OCI-LY3 (cell line): ENCODE results near the gene ASCL4.

Experiments used
- H2AFZ ChIP-seq: fragments of 200-600, 300-600 bp; shearing (Covaris generic); 2 replicates; pipeline ENCODE4 v1.6.0; 2014; ENCODE audit warnings: antibody characterized with exemption, low read depth, low read length
- H3K27ac ChIP-seq: fragments of 200-600, 300-600 bp; sonication (generic); 2 replicates; pipeline ENCODE4 v1.5.1; 2014; ENCODE audit warnings: mild to moderate bottlenecking, low read length, moderate library complexity, mixed read lengths
- H3K27me3 ChIP-seq: fragments of 200-600, 300-600 bp; sonication (generic); 2 replicates; pipeline ENCODE4 v1.6.1; 2014; ENCODE audit warnings: low read depth, low read length, mixed read lengths
- H3K36me3 ChIP-seq: fragments of 200-600, 300-600 bp; sonication (generic); replicated peaks from 2 replicates; pipeline ENCODE3; 2014; ENCODE audit warnings: low read depth, low read length, mixed read lengths
- H3K4me1 ChIP-seq: fragments of 300-600, 200-600 bp; sonication (generic); 2 replicates; pipeline ENCODE4 v1.6.1; 2014; ENCODE audit warnings: low read length, mixed read lengths
- H3K4me2 ChIP-seq: fragments of 200-600, 300-600 bp; sonication (generic); 2 replicates; pipeline ENCODE4 v1.6.1; 2014; ENCODE audit warnings: low read length, mixed read lengths
- H3K4me3 ChIP-seq: fragments of 300-600, 200-600 bp; sonication (generic); 2 replicates; pipeline ENCODE4 v1.5.1; 2014; ENCODE audit warnings: antibody characterized with exemption, mild to moderate bottlenecking, low read length, moderate library complexity
- H3K79me2 ChIP-seq: fragments of 300-600, 200-600 bp; shearing (Covaris generic); 2 replicates; pipeline ENCODE4 v1.6.1; 2014; ENCODE audit warnings: mild to moderate bottlenecking, low read length, mixed read lengths
- H3K9ac ChIP-seq: fragments of 300-600, 200-600 bp; shearing (Covaris generic); 2 replicates; pipeline ENCODE4 v1.6.0; 2014; ENCODE audit warnings: mild to moderate bottlenecking, low read length, moderate library complexity
- H3K9me3 ChIP-seq: fragments of 200-600, 300-600 bp; shearing (Covaris generic); 2 replicates; pipeline ENCODE4 v1.6.1; 2014; ENCODE audit warnings: low read length, mixed read lengths; ENCODE audit not compliant: insufficient read depth
- H4K20me1 ChIP-seq: fragments of 200-600, 300-600 bp; sonication (generic); 2 replicates; pipeline ENCODE4 v1.6.1; 2016; ENCODE audit warnings: low read length, mixed read lengths; ENCODE audit not compliant: insufficient read depth
- EZH2phosphoT487 ChIP-seq: fragments of 200-600 bp; shearing (Covaris generic); IDR thresholded peaks from 2 replicates; pipeline ENCODE4 v1.6.1; 2018; ENCODE audit warnings: antibody characterized with exemption, mixed run types, low read depth
- TF ChIP-seq, protein P1 (sequence below): fragments of 200-600, 300-600 bp; sonication (generic); IDR thresholded peaks from 2 replicates; pipeline ENCODE4 v1.5.1; 2014; ENCODE audit warnings: antibody characterized with exemption, low read length, low read depth

ASCL4 gene

DNA sequence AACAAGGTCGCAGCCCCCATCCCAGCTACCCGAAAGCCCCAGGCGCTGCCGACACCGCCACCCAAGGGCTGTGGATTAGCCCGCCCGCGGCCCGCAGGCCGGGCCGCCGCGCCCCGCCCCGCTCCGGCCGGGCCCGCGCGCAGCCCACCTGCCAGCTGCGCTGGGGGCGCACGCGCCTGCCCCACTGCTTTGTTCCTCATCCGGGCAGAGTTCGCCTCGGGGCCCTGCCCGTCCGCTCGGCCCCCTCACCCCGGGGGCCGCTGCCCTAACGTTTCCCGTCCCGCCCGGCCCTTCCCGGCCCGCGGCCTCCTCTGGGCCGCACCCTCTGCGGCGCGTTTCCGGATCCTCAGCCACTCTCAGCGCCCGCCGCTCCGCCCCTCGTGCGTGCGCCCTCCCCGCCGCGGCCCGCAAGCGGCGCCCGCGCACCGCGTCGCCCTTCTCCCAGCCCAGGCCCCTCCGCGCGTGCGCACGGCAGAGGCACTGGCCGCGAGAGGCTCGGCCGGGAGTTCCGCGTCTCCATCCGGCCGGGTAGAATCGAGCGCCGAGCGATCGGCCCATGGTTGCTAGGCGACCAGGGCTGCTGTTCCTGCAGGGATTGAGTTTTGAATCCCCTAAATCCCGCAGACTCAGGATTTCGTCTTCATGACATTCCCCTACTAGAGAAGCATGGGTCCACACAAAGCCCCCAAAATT lies 13.5 kb upstream of the ASCL4 start, which contains the start of gene PRDM4:
TSS of gene PRDM4 (minus strand) at position 329 of the 693 bp plus-strand sequence. CDS start 622 bp downstream, outside the sequence.
- Histone ChIP-seq H3K4me1 (peaks cover 22% of the 10 kb centered on the region), H3K4me3 (peak within 1 kb of the TSS; percentile 96), H3K36me3 (peaks cover 6% of the 10 kb centered on the region), H2AFZ (peak within 1 kb of the TSS; percentile 100), H3K9ac (peak within 1 kb of the TSS; percentile 83), H3K79me2 (peaks cover 29% of the 10 kb centered on the region), H3K27ac (no peak within 1 kb of the TSS), H3K27me3 (peaks cover 6% of the 10 kb centered on the region), H3K4me2 (peak within 1 kb of the TSS; percentile 98), H3K9me3 (no peaks in the 10 kb centered on the region), H4K20me1 (peaks cover 3% of the 10 kb centered on the region; the same call in 1 of the 2 replicates)
- TF ChIP-seq EZH2phosphoT487 = no peak
- TF ChIP-seq, protein P1, sequence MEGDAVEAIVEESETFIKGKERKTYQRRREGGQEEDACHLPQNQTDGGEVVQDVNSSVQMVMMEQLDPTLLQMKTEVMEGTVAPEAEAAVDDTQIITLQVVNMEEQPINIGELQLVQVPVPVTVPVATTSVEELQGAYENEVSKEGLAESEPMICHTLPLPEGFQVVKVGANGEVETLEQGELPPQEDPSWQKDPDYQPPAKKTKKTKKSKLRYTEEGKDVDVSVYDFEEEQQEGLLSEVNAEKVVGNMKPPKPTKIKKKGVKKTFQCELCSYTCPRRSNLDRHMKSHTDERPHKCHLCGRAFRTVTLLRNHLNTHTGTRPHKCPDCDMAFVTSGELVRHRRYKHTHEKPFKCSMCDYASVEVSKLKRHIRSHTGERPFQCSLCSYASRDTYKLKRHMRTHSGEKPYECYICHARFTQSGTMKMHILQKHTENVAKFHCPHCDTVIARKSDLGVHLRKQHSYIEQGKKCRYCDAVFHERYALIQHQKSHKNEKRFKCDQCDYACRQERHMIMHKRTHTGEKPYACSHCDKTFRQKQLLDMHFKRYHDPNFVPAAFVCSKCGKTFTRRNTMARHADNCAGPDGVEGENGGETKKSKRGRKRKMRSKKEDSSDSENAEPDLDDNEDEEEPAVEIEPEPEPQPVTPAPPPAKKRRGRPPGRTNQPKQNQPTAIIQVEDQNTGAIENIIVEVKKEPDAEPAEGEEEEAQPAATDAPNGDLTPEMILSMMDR = peak; percentile 66

DNA sequence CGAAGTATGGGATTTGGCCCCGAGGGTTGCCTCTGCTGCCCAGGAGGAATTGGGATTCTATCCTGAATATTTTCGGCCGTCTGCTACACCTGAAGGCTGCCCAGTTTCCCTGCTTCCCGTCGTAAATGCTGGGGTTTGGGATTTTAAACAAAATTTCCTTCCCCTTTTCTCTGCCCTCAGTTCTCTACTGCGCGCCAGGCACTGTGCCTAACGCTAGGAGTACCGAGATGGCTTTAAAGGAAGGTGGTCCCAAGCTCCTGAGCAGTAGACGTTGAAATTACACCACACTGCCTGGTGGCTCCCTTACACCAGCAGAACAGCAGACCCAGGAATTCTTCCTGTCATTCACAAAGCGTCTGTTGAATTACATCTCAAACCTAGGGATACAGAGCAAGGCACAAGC lies 13.0 kb upstream of the ASCL4 start:
- Histone ChIP-seq H2AFZ (peak overlapping the region; percentile 100), H3K79me2 (peaks cover 29% of the 10 kb centered on the region), H3K4me3 (peak overlapping the region; percentile 96), H3K9me3 (no peaks in the 10 kb centered on the region), H3K36me3 (peaks cover 6% of the 10 kb centered on the region), H4K20me1 (peaks cover 3% of the 10 kb centered on the region; the same call in 1 of the 2 replicates), H3K27ac (no peak overlapping the region), H3K4me1 (peaks cover 22% of the 10 kb centered on the region), H3K9ac (peak overlapping the region; percentile 83), H3K4me2 (peak overlapping the region; percentile 98), H3K27me3 (peaks cover 6% of the 10 kb centered on the region)
- TF ChIP-seq, protein P1 = no peak
- no peak for TF ChIP-seq EZH2phosphoT487

- peaks cover 6% of the 10 kb centered on the region for H3K27me3 ChIP-seq
- no peak overlapping the region for H3K9ac ChIP-seq
- no peak overlapping the region for H3K27ac ChIP-seq
- H3K36me3 ChIP-seq = peaks cover 6% of the 10 kb centered on the region
- H3K79me2 ChIP-seq = peaks cover 26% of the 10 kb centered on the region
- H3K4me2 ChIP-seq = no peak overlapping the region
- H3K9me3 ChIP-seq = no peaks in the 10 kb centered on the region
- no peak overlapping the region for H3K4me3 ChIP-seq
- TF ChIP-seq EZH2phosphoT487 = no peak
- TF ChIP-seq, protein P1 = no peak
- H2AFZ ChIP-seq = no peak overlapping the region
- peaks cover 3% of the 10 kb centered on the region; the same call in 1 of the 2 replicates for H4K20me1 ChIP-seq
- H3K4me1 ChIP-seq = peaks cover 22% of the 10 kb centered on the region
Observed at GRCh38 chr12:107762874-107763273, 11.6 kb upstream of the ASCL4 start.

DNA sequence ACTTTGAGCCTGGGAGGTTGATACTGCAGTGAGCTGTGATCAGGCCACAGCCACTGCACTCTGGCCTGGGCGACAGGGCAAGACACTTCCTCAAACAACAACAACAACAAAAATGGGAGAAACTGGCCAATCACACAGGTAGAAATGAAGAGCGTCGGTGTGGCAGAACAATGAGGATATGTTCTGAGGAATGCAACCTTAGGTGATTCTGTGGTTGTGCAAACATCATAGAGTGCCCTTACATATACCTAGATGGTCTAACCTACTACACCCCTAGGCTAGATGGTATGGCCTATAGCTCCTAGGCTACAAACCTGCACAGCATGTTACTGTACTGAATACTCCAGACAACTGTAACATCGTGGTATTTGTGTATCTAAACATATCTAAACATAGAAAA lies 9.9 kb upstream of the ASCL4 start:
- Histone ChIP-seq H3K4me2 (no peak overlapping the region), H3K36me3 (no peaks in the 10 kb centered on the region), H3K4me1 (peaks cover 10% of the 10 kb centered on the region), H4K20me1 (peaks cover 2% of the 10 kb centered on the region; the same call in 1 of the 2 replicates), H3K27ac (no peak overlapping the region), H3K27me3 (peaks cover 6% of the 10 kb centered on the region), H3K79me2 (peaks cover 10% of the 10 kb centered on the region), H3K9ac (no peak overlapping the region), H2AFZ (no peak overlapping the region), H3K4me3 (no peak overlapping the region), H3K9me3 (no peaks in the 10 kb centered on the region)
- TF ChIP-seq, protein P1 = no peak
- TF ChIP-seq EZH2phosphoT487 = no peak
